ENCODE measurements around the gene TP53I13. TPM values are rescaled to one million over a fixed set of nuclear protein-coding genes. Genes with fewer than 3 reads are reported as not detected.
A peak's percentile ranks its signal among the peaks of the same experiment; 100 is the strongest.

TP53I13 gene
- total RNA-seq, 4 donors from 2014 or later, result 86.6 to 204 (median 139) TPM

GRCh38 chr17:29618272-29619065 lies 50.0 kb downstream of the TP53I13 start:
- Histone ChIP-seq H3K27ac (peak overlapping the region in 1 of 4 donors; percentile 74), H3K27me3 (no peaks in the 10 kb centered on the region), H3K36me3 (no peaks in the 10 kb centered on the region), H3K9me3 (no peaks in the 10 kb centered on the region), H3K4me3 (peak overlapping the region in 3 of 4 donors; percentile 37 to 53 (median 46)), H3K4me1 (peaks cover 5 to 64% (median 44%) of the 10 kb centered on the region in 4 donors)
- no peak for DNase-seq
- TF ChIP-seq CTCF (IDR thresholded peaks at IDR 0.05), result no peak
- TF ChIP-seq POLR2A (IDR thresholded peaks at IDR 0.05), result no peak

- Histone ChIP-seq H3K4me3 (no peak overlapping the region), H3K27me3 (no peaks in the 10 kb centered on the region), H3K27ac (no peak overlapping the region), H3K36me3 (no peaks in the 10 kb centered on the region), H3K9me3 (no peaks in the 10 kb centered on the region), H3K4me1 (peaks cover 0 to 57% (median 38%) of the 10 kb centered on the region in 4 donors)
- TF ChIP-seq CTCF (IDR thresholded peaks at IDR 0.05) (no peak), POLR2A (IDR thresholded peaks at IDR 0.05) (no peak)
- DNase-seq, result no peak
Measured at GRCh38 chr17:29619251-29619650, 50.8 kb downstream of the TP53I13 start.

GRCh38 chr17:29620271-29620670 lies 51.8 kb downstream of the TP53I13 start:
- H3K36me3 ChIP-seq, result no peaks in the 10 kb centered on the region
- H3K4me1 ChIP-seq, result peaks cover 0 to 46% (median 30%) of the 10 kb centered on the region in 4 donors
- TF ChIP-seq CTCF (IDR thresholded peaks at IDR 0.05) (no peak), POLR2A (IDR thresholded peaks at IDR 0.05) (no peak)
- no peak overlapping the region for H3K27ac ChIP-seq
- H3K27me3 ChIP-seq, result no peaks in the 10 kb centered on the region
- no peak for DNase-seq
- H3K4me3 ChIP-seq, result no peak overlapping the region
- no peaks in the 10 kb centered on the region for H3K9me3 ChIP-seq

DNA sequence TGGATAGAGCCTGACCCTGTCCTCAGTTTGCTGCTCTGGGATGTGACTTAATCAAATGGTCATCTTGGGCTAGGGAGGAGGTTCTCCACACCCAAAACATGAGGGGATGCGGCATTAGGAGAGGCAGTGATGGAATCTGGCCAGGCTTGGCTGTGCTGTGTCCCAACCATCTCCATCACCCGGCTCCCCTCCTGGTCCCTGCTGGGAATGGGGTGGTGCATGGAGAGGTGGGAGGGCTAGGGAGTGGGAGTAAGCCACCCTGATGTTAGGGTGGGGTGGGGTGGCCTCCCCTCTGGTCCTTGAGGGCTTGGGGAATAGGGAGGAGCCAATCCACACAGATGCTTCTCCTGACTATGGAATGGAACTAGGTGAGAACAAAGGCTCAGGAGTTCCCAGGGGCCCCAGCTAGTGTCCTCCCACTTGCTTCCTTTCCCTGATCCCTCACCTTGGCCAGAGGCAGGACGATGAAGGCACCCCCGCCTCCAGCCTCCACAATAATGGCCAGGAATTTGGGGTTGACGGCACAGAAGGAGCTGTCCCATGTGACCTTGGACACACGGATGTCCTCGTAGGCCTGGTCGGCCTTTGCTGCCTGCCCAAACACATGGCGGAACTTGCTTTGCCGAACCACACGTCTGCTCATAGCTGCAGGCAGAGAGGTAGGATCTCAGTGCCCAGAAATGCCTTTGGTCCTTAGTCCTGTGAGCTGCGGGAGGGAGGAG lies 52.4 kb downstream of the TP53I13 start:
- Histone ChIP-seq H3K27ac (no peak overlapping the region), H3K9me3 (no peaks in the 10 kb centered on the region), H3K4me3 (no peak overlapping the region), H3K4me1 (peaks cover 0 to 41% (median 26%) of the 10 kb centered on the region in 4 donors), H3K36me3 (no peaks in the 10 kb centered on the region), H3K27me3 (no peaks in the 10 kb centered on the region)
- TF ChIP-seq POLR2A (IDR thresholded peaks at IDR 0.05), result no peak
- no peak for TF ChIP-seq CTCF (IDR thresholded peaks at IDR 0.05)
- no peak for DNase-seq

DNA sequence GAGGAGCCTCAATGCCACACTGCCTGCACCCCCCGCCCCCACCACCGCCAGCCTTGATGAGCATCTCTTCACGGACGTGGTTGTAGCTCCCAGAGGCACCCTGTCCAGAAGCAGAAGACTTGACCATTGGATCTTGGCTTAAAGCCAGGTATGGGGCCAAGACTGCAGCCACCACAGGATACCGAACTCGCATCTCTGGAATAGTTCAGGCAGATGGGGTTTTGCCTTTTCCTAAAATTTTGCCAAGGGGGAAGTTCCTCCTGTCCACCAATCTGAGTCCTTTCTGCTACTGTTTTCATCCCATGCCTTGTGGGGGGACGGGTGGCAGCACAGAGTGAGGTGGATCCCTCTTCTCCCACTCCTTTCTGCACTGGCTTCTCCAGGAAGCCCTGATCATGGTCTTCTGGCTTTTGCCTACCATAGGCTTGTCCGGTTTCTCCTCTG lies 53.3 kb downstream of the TP53I13 start:
- DNase-seq, result no peak
- Histone ChIP-seq H3K9me3 (no peaks in the 10 kb centered on the region), H3K4me3 (peak overlapping the region in 2 of 4 donors; percentile 66 to 70), H3K27ac (peak overlapping the region in 2 of 4 donors; percentile 47 to 60), H3K36me3 (no peaks in the 10 kb centered on the region), H3K4me1 (peaks cover 0 to 33% (median 18%) of the 10 kb centered on the region in 4 donors), H3K27me3 (no peaks in the 10 kb centered on the region)
- no peak for TF ChIP-seq CTCF (IDR thresholded peaks at IDR 0.05)
- TF ChIP-seq POLR2A (IDR thresholded peaks at IDR 0.05), result no peak

Other genes starting within 250 kb of the TP53I13 start
- 100 to 1,000 TPM in 1 of 4 donors, 10 to 100 TPM in 3; 28.7 to 104 (median 42.8) TPM for gene TAOK1, start 178.3 kb upstream of the TP53I13 start, total RNA-seq
- gene ABHD15, start 1.7 kb upstream of the TP53I13 start, total RNA-seq, result 10 to 100 TPM; 19.0 to 41.2 (median 32.2) TPM
- 10 to 100 TPM; 31.9 to 66.7 (median 52.6) TPM for gene GIT1, start 20.9 kb downstream of the TP53I13 start, total RNA-seq
- 10 to 100 TPM in 1 of 4 donors, 1 to 10 TPM in 3; 4.2 to 14.9 (median 8.3) TPM for gene ANKRD13B, start 24.4 kb downstream of the TP53I13 start, total RNA-seq
- 10 to 100 TPM in 3 of 4 donors, 1 to 10 TPM in 1; 4.0 to 28.9 (median 19.9) TPM for gene CORO6, start 54.2 kb downstream of the TP53I13 start, total RNA-seq

Measured in Peyer's patch (tissue), 4 donors.